Measurements from ENCODE around the gene RALBP1.

The RALBP1 gene

DNA sequence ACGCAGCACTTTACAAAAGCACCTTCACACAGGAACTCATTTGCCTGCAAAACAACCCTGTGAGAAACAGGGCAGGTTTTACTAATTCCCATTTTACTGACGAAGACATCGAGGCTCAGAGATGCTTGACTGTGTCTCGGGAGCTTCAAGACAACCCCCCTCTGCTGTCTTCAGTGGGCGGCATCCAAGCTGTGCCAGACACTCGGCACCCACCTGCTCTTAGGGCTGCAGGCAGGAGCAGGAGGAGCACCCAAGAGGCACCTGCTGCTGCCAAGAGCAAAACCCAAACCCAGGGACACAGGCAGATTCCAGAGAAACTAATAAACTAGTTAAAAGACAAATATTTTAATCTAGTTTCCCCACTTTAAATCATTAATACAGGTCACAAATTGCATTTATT lies 71.2 kb downstream of the RALBP1 start:
- DNase-seq (ENCODE audit: extremely low read depth in 1 of 2, low read depth in 1 of 2): no peak

DNA sequence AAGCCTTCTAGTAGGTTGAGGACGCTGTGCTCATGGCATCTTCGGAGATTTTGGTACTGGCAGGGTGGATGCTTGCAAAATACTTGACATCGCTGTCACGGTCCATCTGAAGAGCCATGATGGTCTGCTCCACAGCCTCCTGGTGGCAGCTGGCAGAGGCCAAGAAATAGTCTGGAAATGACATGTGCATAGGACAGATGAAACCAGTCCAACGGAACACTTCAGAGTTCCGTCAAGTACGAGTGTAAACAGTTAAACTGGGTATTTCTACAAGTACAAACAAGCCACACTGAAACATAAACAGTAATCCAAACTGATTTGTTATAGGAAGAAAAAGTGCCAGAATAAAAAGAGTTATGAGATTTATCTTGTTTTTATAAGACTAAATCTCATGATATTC lies 72.5 kb downstream of the RALBP1 start:
- DNase-seq (ENCODE audit: extremely low read depth in 1 of 2, low read depth in 1 of 2): no peak

DNA sequence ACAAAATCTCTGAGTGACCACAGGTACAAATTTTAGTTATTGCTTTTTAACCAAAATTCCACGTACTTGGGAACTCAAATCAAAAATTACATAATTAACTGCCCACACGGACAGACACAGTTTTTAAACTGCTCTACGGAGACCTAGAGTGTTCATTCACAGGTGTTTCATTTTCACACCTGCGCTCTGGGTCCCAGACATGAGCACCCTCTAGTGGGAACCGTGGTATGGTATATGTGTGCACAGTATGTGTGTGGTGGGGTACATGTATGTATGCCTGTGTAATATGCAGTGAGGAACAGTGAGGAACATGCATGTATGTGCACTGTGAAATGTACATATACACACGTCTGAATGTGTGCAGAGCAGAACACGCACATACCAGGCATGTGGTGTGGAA lies 74.1 kb downstream of the RALBP1 start:
- no peak for DNase-seq (ENCODE audit: extremely low read depth in 1 of 2, low read depth in 1 of 2)

DNA sequence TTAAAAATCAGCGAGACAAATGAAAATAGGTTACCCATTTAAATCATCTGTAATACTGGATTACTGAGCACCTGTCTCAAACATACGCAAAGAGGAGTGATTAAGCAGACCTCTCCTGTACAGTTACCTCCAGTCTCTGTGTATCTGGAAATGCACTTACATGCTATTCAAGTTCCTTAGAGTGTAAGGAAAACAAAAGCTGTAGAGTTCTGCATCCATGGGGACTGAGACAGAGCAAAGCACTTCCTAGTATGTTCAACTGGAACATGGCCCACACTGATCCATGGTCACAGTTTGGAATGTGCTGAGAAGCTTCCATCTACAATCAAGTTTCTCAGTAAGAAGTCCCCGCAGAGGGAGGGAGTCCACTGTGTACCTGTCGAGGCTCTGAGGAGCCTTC lies 75.1 kb downstream of the RALBP1 start:
- no peak for DNase-seq (ENCODE audit: extremely low read depth in 1 of 2, low read depth in 1 of 2)

DNA sequence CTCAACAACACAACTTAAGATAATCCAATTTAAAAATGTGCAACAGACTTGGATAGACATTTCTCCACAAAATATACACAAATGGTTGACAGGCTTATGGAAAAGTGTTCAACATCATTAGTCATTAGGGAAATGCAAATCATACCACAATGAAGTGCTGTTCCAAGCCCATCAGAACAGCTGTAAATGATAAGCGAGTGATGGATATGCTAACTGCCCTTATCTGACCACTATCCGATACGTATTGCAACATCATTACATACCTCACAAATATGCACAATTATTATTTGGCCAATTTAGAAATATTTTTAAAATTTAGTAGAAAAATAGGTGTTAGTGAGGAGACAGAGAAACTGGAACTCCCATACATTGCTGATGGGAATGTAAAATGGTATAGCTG lies 76.9 kb downstream of the RALBP1 start:
- no peak for DNase-seq (ENCODE audit: extremely low read depth in 1 of 2, low read depth in 1 of 2)

DNA sequence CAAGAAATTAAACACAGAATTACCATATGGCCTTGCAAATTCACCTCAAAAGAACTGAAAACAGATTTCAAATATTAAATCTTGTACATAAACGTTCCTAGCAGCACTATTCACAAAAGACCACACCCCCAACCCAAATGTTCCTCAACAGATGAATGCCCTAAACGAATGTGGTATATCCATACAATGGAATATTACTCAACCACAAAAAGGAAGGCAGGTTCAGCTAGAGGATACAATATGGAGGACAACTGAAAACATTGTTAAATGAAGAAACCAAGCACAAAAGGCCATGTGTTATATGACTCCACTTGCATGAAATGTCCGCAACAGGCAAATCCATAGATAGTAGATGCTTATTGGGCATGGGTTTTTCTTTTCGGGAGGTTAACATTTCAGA lies 77.3 kb downstream of the RALBP1 start:
- DNase-seq (ENCODE audit: extremely low read depth in 1 of 2, low read depth in 1 of 2): no peak

DNA sequence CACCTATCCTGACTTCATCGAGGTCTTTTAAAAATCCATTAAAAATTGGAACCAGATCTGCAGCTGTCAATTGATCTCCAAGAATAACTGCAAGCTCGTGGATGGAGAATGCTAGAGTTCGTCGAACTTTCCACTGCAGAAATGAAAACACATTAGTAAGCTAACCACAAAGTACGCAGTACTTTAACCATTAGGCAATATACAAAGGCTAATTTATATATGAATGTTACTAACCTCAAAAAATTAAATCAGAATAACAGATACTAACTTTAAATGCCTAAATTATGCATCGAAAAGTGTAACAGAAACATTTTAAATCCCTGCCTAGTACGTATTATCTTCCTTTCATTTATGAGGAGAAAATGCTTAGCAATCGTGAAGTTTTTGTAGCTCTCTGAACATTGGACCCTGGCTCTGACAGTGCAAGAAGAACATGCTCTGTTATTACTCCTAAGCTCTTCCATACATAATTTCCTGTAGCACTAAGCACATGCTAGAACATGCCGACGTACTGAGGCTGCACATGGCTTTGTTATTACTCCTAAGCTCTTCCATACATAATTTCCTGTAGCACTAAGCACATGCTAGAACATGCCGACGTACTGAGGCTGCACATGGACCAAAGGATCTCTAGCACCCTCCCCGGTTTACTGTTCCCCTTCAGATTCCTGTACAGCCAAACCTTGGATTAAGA lies 82.1 kb downstream of the RALBP1 start:
- no peak for DNase-seq (ENCODE audit: extremely low read depth in 1 of 2, low read depth in 1 of 2)

DNA sequence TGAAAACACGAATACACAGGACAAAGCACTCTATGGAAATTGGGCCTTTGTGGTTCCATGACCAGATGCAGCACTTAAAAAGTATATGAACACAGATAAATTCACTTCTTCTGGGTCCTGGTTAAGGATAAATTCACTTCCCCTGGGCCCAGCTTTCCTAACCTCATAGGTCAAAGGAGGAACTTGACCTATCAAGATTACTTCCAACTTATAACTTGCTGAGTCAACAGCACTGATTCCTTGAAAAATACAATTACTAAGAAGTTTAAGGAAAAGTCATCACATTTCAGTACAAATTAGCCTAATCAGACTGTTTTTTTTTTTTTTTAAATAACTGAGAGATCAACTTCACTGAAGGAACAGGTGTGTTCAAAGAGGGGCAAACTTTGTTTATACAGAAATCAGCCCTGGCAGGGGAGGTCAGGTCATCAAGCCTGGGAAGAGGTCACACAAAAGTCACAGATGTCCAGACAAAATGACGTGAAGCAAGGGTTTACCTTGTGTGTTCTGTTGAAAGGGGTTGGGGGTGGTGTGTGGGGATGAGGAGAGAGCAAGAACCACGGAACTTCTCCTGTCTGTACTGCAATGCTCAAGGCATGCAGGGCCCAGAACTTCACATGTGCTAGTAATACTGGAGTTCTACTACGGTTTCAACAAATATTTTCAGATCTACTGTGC lies 83.2 kb downstream of the RALBP1 start:
- DNase-seq (ENCODE audit: extremely low read depth in 1 of 2, low read depth in 1 of 2): no peak

DNA sequence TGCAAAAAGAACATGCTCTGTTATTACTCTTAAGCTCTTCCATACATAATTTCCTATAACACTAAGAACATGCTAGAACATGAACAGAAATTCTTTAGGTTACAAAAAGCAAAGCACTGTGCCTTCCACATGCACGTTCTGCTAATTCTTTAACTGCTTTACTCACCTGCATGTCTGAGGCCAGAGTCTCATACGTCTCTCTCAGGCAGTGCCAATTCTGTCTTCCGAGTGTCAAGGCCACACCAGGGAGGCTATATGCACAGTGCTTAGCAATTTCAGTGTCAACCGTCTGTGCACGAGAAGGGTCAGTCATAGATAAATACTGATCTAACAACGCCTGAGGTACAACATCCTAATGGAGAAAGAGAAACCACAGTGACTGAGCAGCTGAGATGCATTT lies 83.9 kb downstream of the RALBP1 start:
- no peak for DNase-seq (ENCODE audit: extremely low read depth in 1 of 2, low read depth in 1 of 2)

DNA sequence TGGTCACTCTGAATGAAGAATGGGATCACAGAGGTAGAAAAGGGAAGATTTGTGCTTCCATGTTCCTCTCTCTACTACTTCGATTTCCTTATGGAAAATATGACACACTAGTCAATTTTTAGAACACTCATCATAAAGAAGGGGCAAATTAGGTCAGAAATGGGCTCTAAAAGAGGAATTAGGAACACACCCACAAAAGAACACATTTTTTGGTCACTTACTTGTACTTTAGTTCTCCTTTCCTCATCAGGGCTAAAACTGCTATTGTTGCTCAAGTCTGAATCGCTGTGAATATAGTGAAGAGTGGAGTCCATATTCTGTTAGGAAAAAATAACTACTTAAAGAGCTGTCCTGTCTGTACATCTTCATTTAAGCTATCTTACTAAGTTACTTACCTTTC lies 86.4 kb downstream of the RALBP1 start:
- DNase-seq (ENCODE audit: extremely low read depth in 1 of 2, low read depth in 1 of 2): no peak

DNA sequence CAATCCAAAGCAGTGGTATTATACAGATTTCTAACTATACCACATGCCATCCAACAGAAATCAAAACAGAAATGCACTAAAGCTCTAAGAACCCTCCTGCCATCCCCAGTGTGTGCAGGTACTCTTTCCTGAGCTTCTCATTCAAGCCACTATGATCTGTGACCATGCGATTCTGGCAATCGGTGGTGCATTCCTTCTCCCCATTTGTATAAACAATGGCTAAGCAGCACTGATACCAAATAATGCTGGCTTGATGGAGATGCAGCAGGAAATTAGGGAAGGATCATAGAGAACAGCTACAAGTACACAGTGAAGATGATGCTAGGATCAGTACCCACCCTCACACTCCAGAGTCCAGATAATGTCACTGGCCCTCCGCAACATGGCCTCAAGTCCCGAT lies 87.3 kb downstream of the RALBP1 start:
- no peak for DNase-seq (ENCODE audit: extremely low read depth in 1 of 2, low read depth in 1 of 2)

DNA sequence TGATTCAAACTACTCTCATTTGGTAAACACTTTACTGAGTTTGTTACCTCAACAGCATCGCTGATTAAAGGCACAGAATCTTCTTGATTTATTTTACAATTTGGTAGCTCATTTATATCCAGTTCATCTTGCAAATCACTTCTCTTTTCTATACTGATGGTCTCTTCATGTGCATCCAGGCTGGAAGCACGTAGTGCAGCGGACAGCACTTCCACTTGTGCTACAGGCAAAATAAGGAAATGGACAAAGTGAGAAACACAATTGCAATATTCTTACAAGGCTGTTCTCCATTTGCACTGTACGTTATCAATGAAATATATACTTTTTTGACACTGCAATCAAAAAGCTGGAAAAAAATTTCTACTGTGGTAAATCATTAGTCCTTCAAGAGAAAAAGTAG lies 88.0 kb downstream of the RALBP1 start:
- DNase-seq (ENCODE audit: extremely low read depth in 1 of 2, low read depth in 1 of 2): no peak

DNA sequence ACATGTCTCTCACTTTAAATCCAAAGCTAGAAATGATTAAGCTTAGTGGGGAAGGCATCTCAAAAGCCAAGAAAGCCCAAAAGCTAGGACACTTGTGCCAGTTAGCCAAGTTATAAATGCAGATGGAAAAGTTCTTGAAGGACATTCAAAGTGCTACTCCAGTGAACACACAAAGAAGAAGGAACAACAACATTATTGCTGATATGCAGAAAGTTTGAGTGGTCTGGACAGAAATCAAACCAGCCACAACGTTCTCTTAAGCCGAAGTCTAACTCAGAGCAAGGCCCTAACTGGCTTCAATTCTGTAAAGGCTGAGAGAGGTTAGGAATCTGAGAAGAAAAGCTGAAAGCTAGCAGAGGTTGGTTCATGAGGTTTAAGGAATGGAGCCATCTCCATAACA lies 90.1 kb downstream of the RALBP1 start:
- no peak for DNase-seq (ENCODE audit: extremely low read depth in 1 of 2, low read depth in 1 of 2)

DNA sequence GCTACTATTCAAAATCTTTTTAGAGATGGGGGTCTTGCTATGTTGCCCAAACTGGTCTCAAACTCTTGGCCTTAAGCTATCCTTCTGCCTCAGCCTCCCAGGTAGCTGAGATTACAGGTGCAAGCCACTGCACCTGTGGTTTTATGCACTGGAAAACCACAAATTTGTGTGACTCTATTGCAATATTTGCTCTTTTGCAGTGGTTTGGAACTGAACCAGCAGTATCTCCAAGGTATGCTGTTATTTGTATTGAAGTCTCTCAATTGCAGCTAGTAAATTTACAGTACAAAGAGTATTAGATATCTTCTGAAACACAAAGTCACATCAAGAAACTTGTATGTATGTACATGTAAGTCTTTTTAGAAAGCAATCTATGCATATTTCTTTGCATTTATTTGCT lies 92.9 kb downstream of the RALBP1 start:
- no peak for DNase-seq (ENCODE audit: extremely low read depth in 1 of 2, low read depth in 1 of 2)

DNA sequence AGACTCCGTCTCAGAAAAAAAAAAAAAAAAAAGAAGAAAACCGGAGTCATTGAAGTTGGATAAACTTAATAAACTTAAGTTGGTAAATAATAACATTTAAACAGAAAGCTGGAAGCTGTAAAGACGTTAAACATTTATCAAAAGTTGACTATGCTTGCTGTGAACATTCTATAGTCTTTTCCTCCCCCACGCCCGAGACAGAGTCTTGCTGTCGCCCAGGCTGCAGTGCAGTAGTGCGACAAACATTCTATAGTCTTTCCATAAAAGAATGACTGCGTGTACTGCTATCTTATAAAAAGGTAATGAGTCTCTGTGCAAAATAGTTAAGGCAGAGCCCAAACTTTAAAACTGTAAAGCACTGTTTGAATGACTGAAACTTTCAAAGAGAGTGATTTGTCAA lies 93.9 kb downstream of the RALBP1 start:
- no peak for DNase-seq (ENCODE audit: extremely low read depth in 1 of 2, low read depth in 1 of 2)

DNA sequence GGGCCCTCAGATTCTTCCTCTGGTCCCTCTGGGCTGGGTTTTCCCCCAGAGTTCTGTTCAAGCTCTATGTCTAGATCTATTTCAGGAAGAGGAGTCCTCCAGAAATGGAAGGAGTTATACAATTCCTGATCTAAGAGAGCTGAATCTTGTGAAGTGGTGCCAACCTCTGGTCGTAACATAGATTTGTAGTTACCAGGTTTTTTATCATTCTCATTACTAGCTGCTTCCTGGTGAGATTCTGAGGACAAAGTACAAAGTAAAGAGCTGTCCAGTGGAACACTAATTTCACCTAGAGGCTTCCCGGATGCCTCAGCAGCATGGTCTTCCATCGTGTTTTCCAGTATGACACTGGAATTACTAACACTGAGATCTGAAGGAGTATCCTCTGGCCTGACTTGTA lies 94.9 kb downstream of the RALBP1 start:
- DNase-seq (ENCODE audit: extremely low read depth in 1 of 2, low read depth in 1 of 2): no peak

DNA sequence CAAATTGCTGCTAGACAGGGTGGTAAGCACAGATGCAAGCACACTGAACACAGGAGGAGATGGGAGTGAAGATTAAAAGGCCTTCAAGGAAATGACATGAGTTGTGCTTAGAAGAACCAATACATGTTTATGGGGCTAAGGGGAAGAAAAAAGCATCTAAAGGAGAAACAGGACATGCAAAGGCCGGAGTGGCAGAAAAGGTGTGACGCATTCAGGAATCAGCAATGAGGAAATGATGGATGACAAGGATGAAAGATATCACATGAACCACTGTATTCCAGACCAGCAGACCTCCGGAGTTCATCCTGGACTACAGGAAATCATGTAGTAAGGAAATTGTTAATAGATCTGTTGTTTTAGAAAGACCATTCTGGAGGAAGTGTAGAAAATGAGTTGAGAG lies 96.2 kb downstream of the RALBP1 start:
- no peak for DNase-seq (ENCODE audit: extremely low read depth in 1 of 2, low read depth in 1 of 2)

DNA sequence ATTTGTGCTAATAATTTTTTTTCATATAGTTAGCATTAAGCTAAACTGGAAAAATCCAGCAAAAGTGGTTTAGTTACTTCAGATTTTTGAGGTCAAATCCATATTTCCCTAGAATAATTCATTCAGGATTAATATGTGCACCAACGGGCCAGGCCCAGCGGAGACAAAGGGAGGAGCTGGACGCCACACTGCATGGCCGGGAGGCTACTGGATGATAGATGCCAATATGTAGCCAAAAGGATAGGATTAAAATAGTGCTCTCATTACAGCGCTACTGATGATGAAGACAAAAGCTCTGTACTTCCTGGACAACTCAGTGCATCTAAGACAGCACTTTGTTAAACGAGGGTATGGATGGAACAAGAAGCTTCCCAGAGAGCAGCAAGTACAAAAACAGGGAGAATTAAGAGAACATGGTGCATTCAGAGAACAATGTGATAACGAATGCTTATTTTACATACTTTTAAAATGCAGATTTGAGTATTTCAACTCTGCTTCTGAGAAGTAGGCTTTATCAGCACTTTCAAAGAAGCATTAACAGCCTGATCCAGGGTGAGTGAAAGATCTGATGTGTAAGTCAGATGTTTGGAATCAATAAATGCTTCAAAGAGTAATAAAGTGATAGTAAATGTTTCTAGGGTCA lies 99.3 kb downstream of the RALBP1 start:
- DNase-seq (ENCODE audit: extremely low read depth in 1 of 2, low read depth in 1 of 2): no peak

DNA sequence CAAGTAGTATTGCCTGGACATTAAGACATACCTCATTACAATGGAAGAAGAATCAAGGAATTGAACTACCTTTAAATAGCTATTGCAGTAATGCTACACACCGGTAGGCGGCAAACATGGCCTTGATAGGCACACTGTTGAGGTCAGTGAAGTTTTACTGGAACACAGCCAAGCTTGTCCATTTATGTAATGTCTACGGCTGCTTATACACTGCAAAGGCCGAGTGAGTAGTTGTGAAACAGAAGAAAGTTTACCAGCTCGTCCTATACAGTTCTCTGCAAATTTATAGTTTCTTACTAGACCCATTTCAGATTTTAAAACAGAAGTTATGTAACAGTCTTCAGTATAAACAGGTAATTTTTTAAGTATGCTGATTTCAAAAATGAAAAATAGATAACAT lies 100.2 kb downstream of the RALBP1 start:
- DNase-seq (ENCODE audit: extremely low read depth in 1 of 2, low read depth in 1 of 2): no peak

DNA sequence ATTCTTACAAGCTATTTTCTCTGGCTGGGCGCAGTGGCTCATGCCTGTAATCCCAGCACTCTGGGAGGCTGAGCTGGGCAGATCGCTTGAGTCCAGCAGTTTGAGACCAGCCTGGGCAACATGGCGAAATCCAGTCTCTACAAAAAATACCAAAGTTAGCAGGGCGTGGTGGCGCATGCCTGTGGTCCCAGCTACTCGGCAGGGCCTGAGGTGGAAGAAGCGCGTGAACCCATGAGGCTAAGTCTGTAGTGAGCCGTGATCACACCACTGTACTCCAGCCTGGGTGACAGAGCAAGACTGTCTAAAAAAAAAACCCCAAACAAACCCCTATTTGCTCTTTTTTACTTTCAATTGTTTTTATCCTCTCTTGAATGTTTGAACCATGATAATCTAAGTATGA lies 102.0 kb downstream of the RALBP1 start:
- DNase-seq (ENCODE audit: extremely low read depth in 1 of 2, low read depth in 1 of 2): no peak

DNA sequence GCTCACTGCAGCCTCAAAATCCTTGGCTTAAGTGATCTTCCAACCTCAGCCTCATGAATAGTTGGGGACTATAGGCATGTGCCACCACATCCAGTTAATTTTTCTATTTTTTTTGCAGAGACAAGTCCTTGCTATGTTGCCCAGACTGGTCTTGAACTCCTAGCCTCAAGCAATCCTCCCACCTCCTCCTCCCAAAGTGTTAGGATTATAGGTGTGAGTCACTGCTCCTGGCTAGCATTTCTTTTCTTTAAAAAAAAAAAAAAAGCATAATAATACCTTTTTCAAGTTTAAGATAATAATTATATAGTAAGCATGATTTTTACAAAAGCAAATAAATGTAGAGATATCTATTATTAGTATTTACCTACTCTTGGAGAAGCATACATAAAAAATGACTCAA lies 103.0 kb downstream of the RALBP1 start:
- DNase-seq (ENCODE audit: extremely low read depth in 1 of 2, low read depth in 1 of 2): no peak

DNA sequence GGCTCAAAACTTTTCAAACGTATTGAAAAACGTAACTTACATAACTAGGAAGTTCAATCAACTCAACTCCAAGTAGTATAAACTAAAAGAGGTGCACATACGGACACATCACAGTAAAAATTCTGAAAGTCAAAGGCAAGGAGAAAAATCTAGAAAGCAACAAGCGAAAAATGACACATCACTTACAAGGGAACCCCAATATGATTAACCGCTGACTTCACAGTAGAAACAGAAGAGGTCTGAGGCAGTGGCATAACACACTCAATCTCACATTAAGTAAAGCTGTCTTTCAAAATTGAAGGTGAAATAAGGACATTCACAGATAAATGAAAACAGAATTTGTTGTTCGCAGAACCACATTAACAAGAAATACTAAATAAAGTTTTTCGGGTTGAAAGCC lies 106.4 kb downstream of the RALBP1 start:
- DNase-seq (ENCODE audit: extremely low read depth in 1 of 2, low read depth in 1 of 2): no peak

All from stimulated activated CD8-positive, alpha-beta memory T cell treated with anti-CD3 and anti-CD28 coated beads, Interleukin-7, amount 100 ng/mL, for 48 hours (primary cell).